Osteocyte (in vitro differentiated cells): ENCODE measurements around the gene NXPE3. TPM values are rescaled to one million over a fixed set of nuclear protein-coding genes. Genes with fewer than 3 reads are reported as not detected.
"Not testable (repeated sequence)": the region's sequence is repeated elsewhere in the genome, so short reads cannot be mapped to it uniquely, and the experiment has no call there.

Source experiments
- DNase-seq: peaks from one replicate; pipeline ENCODE4 v3.0.0; 2021; ENCODE audit warnings: mixed read lengths; ENCODE audit not compliant: unreplicated experiment; ENCODE audit errors: extremely low spot score
- H3K27ac Mint-ChIP-seq: one replicate; pipeline ENCODE4 v1.8.0; 2021; ENCODE audit warnings: mild to moderate bottlenecking, mixed read lengths; ENCODE audit not compliant: unreplicated experiment
- H3K27me3 Mint-ChIP-seq: one replicate; pipeline ENCODE4 v1.8.0; 2021; ENCODE audit warnings: mixed read lengths; ENCODE audit not compliant: unreplicated experiment
- H3K36me3 Mint-ChIP-seq: one replicate; pipeline ENCODE4 v1.8.0; 2021; ENCODE audit warnings: mixed read lengths; ENCODE audit not compliant: unreplicated experiment
- H3K4me1 Mint-ChIP-seq: one replicate; pipeline ENCODE4 v1.8.0; 2021; ENCODE audit warnings: mixed read lengths; ENCODE audit not compliant: unreplicated experiment
- H3K4me3 Mint-ChIP-seq: one replicate; pipeline ENCODE4 v1.8.0; 2021; ENCODE audit warnings: mild to moderate bottlenecking, moderate library complexity, mixed read lengths; ENCODE audit not compliant: unreplicated experiment
- H3K9me3 Mint-ChIP-seq: one replicate; pipeline ENCODE4 v1.8.0; 2021; ENCODE audit warnings: mixed read lengths; ENCODE audit not compliant: unreplicated experiment
- total RNA-seq: library from RNA; stranded (reverse); gene quantifications from 2 replicates; pipeline ENCODE4 v1.2.1, GENCODE V29; 2021
- TF ChIP-seq, protein P1 (sequence below): fragments of 200-600 bp; sonication (generic); IDR thresholded peaks from 2 replicates; pipeline ENCODE4 v1.5.0; 2021; ENCODE audit warnings: antibody characterized with exemption, mild to moderate bottlenecking, moderate library complexity

The NXPE3 gene
- total RNA-seq, 1 donor from 2014 or later, result 23.9 TPM

DNA sequence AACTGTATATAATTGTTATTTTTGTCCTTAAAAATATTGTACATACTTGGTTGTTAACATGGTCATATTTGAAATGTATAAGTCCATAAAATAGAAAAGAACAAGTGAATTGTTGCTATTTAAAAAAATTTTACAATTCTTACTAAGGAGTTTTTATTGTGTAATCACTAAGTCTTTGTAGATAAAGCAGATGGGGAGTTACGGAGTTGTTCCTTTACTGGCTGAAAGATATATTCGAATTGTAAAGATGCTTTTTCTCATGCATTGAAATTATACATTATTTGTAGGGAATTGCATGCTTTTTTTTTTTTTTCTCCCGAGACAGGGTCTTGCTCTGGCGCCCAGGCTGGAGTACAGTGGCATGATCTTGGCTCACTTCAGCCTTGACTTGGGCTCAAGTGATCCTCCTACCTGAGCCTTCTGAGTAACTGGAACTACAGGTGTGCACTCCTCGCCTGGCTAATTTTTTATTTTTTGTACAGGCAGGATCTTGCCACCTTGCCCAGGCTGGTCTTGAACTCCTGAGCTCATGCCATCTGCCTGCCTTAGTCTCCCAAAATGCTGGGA, 81.0 kb downstream of the NXPE3 start:
- no peaks in the 10 kb centered on the region for H3K4me1 Mint-ChIP-seq
- no peaks in the 10 kb centered on the region for H3K27me3 Mint-ChIP-seq
- no peaks in the 10 kb centered on the region for H3K9me3 Mint-ChIP-seq

DNA sequence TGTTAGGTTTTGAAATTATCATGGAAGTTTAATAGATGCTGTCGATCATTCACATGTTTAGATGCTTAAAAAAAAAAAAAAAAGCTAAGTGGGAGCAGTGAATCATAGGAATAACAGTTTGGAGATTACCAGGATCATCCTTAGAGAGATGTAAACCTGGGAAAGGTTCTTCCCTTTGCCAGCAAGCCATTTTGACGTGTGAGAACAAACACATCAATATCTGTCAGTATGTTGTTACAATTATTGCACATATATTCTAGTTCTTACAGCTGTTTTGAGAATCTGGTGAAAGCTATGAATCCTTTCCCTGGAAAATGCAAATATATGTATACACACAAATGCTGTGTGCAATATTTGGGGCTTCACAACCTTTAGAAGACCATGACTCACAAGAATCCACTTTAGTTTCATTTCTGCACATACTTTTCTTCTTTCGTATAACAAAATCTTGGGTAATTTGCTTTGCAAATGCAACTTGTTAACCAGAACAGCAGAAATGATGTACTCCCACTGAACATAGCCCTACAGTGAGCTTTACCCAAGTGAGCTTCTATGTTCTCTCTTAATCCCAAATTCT, 82.3 kb downstream of the NXPE3 start:
- TF ChIP-seq, protein P1, sequence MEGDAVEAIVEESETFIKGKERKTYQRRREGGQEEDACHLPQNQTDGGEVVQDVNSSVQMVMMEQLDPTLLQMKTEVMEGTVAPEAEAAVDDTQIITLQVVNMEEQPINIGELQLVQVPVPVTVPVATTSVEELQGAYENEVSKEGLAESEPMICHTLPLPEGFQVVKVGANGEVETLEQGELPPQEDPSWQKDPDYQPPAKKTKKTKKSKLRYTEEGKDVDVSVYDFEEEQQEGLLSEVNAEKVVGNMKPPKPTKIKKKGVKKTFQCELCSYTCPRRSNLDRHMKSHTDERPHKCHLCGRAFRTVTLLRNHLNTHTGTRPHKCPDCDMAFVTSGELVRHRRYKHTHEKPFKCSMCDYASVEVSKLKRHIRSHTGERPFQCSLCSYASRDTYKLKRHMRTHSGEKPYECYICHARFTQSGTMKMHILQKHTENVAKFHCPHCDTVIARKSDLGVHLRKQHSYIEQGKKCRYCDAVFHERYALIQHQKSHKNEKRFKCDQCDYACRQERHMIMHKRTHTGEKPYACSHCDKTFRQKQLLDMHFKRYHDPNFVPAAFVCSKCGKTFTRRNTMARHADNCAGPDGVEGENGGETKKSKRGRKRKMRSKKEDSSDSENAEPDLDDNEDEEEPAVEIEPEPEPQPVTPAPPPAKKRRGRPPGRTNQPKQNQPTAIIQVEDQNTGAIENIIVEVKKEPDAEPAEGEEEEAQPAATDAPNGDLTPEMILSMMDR, result no peak
- H3K27ac Mint-ChIP-seq, result no peak overlapping the region
- H3K27me3 Mint-ChIP-seq, result no peaks in the 10 kb centered on the region
- no peak overlapping the region for H3K4me3 Mint-ChIP-seq
- H3K36me3 Mint-ChIP-seq, result peaks cover 52% of the 10 kb centered on the region
- no peaks in the 10 kb centered on the region for H3K9me3 Mint-ChIP-seq
- no peaks in the 10 kb centered on the region for H3K4me1 Mint-ChIP-seq
- no peak for DNase-seq

More for the DNA sequence above, 81.0 kb downstream of the NXPE3 start:
- H3K36me3 Mint-ChIP-seq, result peaks cover 64% of the 10 kb centered on the region
- TF ChIP-seq, protein P1, result no peak
- H3K4me3 Mint-ChIP-seq, result no peak overlapping the region
- no peak overlapping the region for H3K27ac Mint-ChIP-seq
- DNase-seq, result no peak

GRCh38 chr3:101861789-101862415, 82.9 kb downstream of the NXPE3 start:
- Mint-ChIP-seq H3K27ac (no peak overlapping the region), H3K4me3 (no peak overlapping the region), H3K36me3 (peaks cover 46% of the 10 kb centered on the region), H3K4me1 (no peaks in the 10 kb centered on the region), H3K27me3 (no peaks in the 10 kb centered on the region), H3K9me3 (no peaks in the 10 kb centered on the region)
- TF ChIP-seq, protein P1, result no peak
- DNase-seq, result no peak

DNA sequence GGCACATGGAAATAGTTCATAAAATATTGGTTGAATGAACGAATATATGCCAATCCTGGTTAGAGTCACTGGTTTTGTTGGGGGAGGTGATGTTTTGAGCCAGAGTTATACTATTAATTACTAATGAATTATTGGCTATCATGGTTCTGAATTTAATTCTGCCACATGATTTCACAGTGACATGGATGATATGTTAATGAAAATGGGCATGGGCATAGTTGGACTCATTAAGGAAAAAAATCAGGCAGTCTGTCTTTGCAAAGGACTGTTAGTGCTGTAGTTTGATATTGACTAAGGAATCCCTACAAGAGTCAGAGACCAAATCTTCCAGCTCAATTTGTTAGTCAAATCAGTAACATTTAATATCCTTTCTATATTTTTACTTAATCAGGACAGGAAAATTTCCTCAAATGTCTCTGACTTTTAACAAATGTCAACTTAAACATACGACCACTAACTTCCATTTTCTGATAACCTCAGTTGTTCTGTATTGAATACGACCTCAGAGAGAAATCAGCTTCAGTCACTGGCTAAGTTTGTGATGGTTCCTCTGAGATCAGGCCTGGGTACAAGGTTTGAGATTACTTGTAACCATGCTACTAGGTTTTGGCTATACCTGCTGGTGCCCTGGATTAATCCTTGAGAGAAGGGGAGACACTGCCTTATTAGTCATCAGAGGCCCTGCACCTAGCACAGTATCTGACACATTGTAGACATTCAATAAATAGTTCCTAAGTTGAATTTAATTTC, 83.6 kb downstream of the NXPE3 start:
- Mint-ChIP-seq H3K9me3 (no peaks in the 10 kb centered on the region), H3K27ac (no peak overlapping the region), H3K4me1 (no peaks in the 10 kb centered on the region), H3K27me3 (no peaks in the 10 kb centered on the region), H3K4me3 (no peak overlapping the region), H3K36me3 (peaks cover 41% of the 10 kb centered on the region)
- DNase-seq, result no peak
- TF ChIP-seq, protein P1, result no peak

GRCh38 chr3:101864926-101865325, 85.9 kb downstream of the NXPE3 start:
- not testable (repeated sequence) for H3K27ac Mint-ChIP-seq, H3K9me3 Mint-ChIP-seq, DNase-seq, H3K27me3 Mint-ChIP-seq, H3K4me3 Mint-ChIP-seq, H3K4me1 Mint-ChIP-seq
- H3K36me3 Mint-ChIP-seq, result peaks cover 20% of the 10 kb centered on the region
